Amniotic epithelial cell (primary cell): Measurements from ENCODE around the gene ACAD9.
"Not testable (repeated sequence)": the region's sequence is repeated elsewhere in the genome, so short reads cannot be mapped to it uniquely, and the experiment has no call there.

Experiments used
- DNase-seq: peaks from one replicate; pipeline ENCODE4 v3.0.0-alpha.2; 2010; ENCODE audit warnings: low read depth

The ACAD9 gene

DNA sequence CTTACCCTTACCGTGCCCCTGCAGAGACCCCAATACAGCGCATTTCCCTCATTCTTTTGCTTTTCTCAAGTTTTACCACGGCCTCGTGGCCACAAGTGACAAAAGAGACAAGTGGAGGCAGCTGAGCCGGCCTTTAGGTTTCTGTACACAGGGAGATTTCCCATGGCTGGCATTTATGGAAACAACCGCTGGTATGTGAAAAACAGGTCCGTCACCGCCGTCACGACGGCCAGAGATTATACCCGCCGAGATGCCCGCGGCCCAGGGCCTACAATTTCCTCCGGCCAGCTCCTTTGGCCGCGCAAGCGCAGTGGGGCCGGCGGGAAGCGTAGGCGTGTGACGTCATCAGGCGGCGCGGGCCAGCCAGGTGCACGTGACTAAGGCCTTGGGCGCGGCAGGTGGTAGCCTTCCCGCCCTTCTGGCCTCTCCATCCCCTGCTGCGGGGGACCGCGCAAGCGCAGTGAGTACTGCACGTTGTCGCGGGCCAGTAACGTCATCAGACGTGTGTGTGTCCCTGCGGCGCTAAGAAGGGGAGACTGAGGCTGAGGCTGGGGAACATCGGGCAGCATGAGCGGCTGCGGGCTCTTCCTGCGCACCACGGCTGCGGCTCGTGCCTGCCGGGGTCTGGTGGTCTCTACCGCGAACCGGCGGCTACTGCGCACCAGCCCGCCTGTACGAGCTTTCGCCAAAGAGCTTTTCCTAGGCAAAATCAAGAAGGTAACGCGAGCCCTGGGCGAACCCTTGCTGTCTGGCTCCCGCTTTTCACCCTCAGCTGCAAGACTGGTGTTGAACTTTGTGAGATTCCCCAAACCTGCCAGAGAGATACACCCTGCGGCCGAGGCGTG, at the start of gene ACAD9:
ACAD9 (plus strand) TSS at position 496 of the 845 bp plus-strand sequence; CDS start at position 568, 72 bp downstream.
- DNase-seq, result peak; percentile 95

GRCh38 chr3:128829925-128830625, 49.3 kb upstream of the ACAD9 start:
- DNase-seq, result not testable (repeated sequence)

- DNase-seq, result not testable (repeated sequence)
Observed at GRCh38 chr3:128830762-128831161, 48.7 kb upstream of the ACAD9 start.

GRCh38 chr3:128832979-128833378, 46.4 kb upstream of the ACAD9 start:
- not testable (repeated sequence) for DNase-seq

DNA sequence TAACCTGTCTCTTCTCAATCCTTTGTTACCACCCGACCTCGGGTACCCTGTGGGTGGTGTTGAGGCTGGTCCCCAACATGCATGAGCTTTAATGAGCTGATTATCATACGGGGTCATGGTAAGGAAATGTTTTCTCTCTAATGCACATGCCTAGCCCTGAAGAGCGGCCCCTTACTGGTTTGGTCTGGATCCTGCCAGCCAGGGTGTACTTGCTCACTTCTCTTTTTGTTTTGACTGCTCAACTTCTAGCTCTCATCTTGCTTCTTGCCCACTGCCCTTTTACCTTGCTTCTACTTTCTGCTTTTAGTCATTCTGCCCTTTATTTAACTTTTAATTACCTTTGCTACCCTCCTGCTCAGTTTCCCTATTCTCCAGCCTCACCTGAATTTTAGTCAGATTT, 44.3 kb upstream of the ACAD9 start:
- no peak for DNase-seq

DNA sequence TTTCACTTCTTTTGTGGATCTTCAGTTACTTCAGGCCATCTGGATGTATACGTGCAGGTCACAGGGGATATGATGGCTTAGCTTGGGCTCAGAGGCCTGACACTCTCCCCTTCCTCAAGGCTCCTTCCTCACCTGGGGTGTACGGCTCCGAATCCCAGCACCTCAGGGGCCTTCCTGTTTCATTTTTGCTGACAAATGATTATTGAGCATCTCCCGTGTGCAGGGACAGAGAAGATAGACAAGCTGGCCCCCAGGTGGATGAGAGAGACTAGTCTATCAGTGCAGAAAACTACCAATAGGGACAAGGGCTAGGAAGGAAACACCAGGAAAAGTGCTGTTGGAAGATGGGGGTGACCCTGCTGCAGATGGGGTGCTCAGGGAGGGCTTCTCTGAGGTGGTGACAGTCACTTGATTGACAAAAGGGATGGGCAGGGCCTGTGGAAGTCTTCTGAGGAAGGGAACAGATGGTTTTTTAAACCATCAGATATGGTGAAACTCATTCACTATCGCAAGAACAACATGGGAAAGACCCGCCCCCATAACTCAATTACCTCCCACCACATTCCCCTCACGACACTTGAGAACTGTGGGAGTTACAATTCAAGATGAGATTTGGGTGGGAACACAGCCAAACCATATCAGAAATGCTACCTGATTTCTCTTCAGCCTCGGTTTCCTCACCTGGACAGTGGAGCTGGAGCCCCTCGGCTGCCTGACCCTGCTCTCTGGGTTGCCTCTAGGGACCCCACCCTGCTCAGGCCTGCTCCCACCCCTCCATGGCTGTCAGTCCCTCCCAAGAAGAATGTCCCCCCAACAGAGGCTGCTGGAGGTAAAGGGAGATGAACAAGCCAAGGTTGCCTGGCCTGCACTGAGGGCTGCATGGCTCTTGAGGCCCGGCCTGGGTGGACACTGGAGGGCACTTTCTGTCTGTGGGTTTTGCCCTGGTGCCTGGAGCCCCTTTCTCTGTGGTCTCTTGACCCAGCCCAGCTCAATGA, 37.2 kb upstream of the ACAD9 start:
- DNase-seq, result no peak

- DNase-seq, result no peak
Observed at GRCh38 chr3:128844502-128844901, 34.9 kb upstream of the ACAD9 start.

GRCh38 chr3:128845119-128845777, 34.2 kb upstream of the ACAD9 start:
- no peak for DNase-seq

DNA sequence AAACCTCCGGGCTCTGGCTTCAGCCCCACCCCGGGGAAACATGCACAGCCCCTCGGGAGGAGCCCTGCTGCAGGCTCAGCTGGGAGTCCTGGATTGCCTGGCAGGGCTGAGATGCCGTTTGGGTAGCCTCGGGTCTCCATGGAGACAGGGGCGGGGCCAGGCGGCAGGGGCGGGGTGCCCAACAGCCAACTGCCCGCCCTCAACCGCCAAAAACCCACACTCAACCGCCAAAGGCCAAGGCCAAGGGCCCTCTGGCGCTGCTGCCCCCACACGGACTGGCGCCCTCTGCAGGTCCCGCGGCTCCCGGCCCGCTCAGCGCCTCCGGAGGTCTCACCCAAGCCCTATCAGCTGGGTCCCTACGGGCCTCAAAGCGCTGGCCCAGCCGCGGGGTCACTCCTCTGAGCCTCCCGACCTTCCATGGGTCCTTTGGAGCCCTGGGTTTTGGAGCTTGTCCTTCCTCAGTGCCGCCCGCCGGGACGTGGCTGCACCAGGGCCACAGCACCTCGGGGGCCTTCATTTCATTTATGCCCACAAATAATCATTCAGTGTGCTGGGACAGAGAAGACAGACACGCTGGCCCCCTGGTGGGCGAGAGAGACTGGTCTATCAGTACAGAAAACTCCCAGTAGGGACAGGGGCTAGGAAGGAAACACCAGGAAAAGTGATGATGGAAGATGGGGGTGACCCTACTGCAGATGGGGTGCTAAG, 33.5 kb upstream of the ACAD9 start:
- DNase-seq, result peak; percentile 48

DNA sequence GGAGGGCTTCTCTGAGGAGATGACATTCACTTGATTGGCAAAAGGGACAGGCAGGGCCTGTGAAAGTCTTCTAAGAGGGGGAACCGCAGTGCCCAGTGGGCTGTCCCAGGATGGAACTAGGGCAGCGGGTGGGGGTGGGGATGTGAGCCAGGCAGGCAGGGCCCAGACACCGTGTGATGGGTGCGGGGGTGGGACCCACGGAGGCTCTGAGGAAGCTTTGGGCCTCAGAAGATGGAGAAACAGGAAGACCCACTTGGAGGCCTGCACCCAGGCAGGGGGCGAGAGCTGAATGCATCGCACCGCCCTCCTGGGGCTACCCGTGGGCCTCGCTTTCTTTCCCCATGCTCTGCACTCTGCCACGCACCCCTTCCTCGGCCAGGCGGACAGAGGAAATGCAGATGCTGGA, 32.9 kb upstream of the ACAD9 start:
- DNase-seq, result no peak

GRCh38 chr3:128847666-128848370, 31.6 kb upstream of the ACAD9 start:
- no peak for DNase-seq

DNA sequence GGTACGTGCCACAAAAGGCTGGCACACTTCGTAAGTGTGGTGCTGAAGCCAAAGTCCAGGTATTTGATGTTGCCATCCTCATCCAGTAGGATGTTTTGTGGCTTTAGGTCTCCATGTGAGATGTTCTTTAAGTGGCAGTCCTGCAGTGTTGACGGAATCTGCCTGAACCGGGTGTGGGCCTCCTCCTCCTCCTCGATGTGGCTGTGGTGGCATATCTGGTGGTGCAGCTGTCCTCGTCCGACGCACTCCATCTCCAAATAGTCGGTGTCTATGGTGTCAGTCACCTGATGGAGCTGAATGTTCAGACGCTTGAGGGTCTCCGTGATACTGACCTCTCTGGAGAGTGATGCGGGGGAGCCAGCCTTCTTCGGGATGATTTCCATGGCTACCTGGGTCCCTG, 30.5 kb upstream of the ACAD9 start:
- DNase-seq, result no peak

DNA sequence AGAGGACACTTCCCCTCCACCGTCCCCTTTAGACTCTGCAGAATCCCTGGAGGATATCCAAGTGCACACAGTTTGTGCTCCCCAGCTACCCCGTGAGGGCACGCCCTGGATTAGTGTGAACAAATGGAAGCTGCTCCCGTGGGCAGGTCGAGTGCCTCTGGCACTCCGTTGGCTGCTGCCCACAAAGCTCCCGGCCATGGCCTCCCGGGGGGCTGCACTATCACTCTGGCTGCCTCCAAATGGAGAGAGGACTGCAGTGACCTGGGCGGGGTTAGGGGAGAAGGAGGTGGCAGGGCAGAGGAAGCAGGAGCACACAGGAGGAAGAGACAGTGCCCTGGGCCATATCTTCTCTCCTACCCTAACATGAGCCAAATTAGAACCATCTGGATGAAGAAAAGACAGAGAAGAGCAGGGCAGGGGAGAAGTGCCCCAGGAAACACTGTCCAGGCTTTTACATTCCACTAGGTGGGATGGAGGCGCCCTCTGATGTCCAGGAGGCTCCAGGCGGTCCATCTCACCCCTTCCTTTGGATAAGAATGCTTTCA, 29.4 kb upstream of the ACAD9 start:
- DNase-seq, result peak; percentile 16

DNA sequence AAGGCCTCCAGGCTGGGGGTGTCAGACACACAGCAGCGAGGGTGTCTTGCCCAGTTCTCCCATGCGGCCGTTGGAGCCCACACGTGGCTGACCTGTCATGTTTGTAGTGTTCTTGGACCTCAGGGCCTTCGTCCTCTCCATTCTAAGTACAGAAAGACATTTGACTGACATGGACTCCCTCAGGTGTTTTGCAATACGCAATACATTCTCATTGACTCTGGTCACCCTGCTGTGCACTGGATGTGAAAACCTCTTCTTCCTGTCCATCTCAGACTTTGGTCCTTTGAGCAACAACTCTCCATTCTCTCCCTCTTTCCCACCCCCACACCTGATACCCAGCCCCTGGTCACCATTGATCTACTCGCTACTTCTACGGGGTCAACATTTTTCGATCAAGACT, 28.9 kb upstream of the ACAD9 start:
- no peak for DNase-seq

DNA sequence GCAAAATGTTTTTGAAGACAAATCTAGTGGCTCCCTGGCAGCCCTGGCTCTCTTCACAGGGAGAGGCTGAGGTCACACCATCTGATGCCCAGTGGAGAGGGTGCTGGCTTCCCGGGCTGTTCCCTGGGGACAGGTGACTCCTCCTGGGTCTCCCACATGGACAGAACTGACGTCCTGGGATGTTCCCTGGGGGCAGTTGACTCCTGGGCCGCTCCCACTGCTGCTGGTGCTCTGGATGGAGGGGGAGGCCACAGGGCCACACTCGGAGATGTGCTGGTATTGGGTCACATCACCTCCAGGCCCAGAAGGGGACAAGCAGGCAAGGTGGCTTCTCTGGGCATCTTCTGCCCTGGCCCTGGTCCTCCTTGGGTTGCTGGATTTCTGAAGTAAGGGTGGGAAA, 27.8 kb upstream of the ACAD9 start:
- no peak for DNase-seq

DNA sequence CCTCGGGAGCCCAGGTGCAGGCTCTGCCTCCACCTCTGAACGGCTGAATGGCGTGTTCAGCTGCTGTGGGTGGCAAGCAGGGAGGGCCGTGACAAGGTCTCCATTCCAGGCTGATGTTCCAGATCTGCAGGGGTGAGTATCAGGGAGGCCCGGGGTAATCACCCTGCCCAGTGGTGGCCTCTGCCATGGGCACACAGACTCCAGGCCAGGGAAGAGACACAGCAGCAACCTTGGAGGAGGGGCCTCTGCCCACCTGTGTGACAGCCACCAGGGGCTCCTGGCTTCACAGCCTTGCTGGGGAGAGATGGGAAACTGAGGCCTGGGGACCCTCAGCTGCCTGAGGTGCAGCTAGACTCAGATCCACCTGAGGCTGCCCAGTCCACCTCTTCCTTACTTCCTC, 25.6 kb upstream of the ACAD9 start:
- no peak for DNase-seq

GRCh38 chr3:128854475-128854874, 24.9 kb upstream of the ACAD9 start:
- no peak for DNase-seq

- DNase-seq, result no peak
Observed at GRCh38 chr3:128855569-128855968, 23.9 kb upstream of the ACAD9 start.

DNA sequence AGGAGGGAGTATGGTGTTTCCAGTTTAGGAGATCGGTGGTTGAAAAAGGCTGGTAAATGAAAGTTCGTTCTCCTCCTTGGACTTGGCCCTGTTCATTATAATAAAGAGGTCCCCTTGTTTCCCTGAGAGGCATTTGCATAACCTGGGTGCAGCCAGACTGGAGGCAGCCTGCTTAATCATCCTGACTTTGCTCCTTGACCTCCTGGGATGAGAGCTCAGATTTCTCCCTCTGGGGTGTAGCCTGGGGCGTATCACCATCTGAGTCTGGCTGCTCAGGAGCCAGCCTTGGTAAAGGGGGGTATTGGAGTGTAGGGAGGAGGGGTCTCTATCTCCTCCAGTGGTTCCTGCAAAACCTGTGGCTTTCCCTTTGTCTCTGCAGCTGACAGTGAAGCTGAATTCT, 21.3 kb upstream of the ACAD9 start:
- no peak for DNase-seq

- DNase-seq, result no peak
Observed at GRCh38 chr3:128859630-128860029, 19.8 kb upstream of the ACAD9 start.
